Mucosa of rectum (tissue), 2 donors: ENCODE data around the gene TYW5.

Source experiments
- H3K27ac ChIP-seq, 2 donors: one replicate each; pipeline ENCODE4 v1.7.0; 2013; ENCODE audit warnings: inconsistent platforms in 2 of 2, low read depth in 2 of 2, low read length in 2 of 2
- H3K27me3 ChIP-seq, 2 donors: one replicate each; pipeline ENCODE4 v1.7.0; 2013; ENCODE audit warnings: low read length in 2 of 2; ENCODE audit not compliant: control insufficient read depth in 2 of 2, insufficient read depth in 2 of 2
- H3K36me3 ChIP-seq, 2 donors: one replicate each; pipeline ENCODE4 v1.7.0; 2013; ENCODE audit warnings: low read length in 2 of 2; ENCODE audit not compliant: control insufficient read depth in 2 of 2, insufficient read depth in 2 of 2
- H3K4me1 ChIP-seq, 2 donors: one replicate each; pipeline ENCODE4 v1.7.0; 2013; ENCODE audit warnings: low read length in 2 of 2, mild to moderate bottlenecking in 1 of 2; ENCODE audit not compliant: control insufficient read depth in 2 of 2, insufficient read depth in 2 of 2
- H3K4me3 ChIP-seq, 2 donors: one replicate each; pipeline ENCODE4 v1.7.0; 2013; ENCODE audit warnings: low read length in 2 of 2
- H3K9ac ChIP-seq, 2 donors: one replicate each; pipeline ENCODE4 v1.7.0; 2013; ENCODE audit warnings: low read length in 2 of 2, low read depth in 1 of 2, mild to moderate bottlenecking in 1 of 2
- H3K9me3 ChIP-seq, 2 donors: one replicate each; pipeline ENCODE4 v1.7.0; 2013; ENCODE audit warnings: low read length in 2 of 2; ENCODE audit not compliant: control insufficient read depth in 2 of 2
- donor health status: healthy.
- donor health status: Normal muscosa, but diverticular disease.

TYW5 gene

DNA sequence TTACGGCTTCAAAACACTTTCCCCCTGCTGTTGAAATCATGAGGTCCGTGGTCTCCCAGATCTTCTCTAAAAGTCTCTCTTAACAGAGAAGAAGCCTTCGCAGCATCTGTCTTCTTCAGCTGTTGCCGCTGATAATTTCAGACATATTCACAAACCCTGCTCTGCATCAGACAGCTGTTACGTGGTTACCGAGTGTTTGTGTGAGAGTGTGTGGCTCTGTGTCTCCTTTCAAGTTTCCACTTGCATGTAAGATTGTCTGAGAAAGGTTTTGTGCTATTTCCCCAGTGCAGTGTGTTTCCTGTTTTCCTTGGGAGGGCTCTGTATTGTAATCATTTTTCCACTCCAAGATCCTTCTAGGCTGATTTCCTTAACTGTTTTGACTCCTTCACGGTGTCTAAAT lies 32.9 kb upstream of the TYW5 start:
- Histone ChIP-seq H3K9me3 (no peaks in the 10 kb centered on the region), H3K27me3 (no peaks in the 10 kb centered on the region), H3K27ac (no peak overlapping the region), H3K9ac (no peak overlapping the region), H3K4me3 (no peak overlapping the region), H3K4me1 (no peaks in the 10 kb centered on the region), H3K36me3 (no peaks in the 10 kb centered on the region)

DNA sequence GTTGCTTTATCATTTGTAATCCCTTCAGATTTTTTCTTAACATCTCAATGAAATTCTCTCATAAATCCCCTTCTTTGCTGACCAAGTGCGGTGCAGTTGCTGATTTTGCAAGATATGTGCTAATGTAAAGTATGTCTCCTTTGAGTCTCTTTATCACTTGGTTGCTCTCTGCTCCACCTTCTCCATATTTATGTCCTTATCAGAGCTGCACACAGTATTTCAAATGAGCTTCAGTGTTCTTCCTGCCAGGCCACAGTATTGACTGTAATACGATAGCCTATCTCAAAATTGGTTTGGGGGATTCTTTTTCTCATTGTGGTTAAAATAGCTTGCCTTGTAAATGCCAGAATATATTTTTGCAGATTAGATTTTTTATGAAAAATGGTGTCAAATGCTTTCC lies 32.3 kb upstream of the TYW5 start:
- H3K27me3 ChIP-seq: no peaks in the 10 kb centered on the region
- no peaks in the 10 kb centered on the region for H3K36me3 ChIP-seq
- H3K9ac ChIP-seq: no peak overlapping the region
- H3K4me3 ChIP-seq: no peak overlapping the region
- H3K9me3 ChIP-seq: no peaks in the 10 kb centered on the region
- no peaks in the 10 kb centered on the region for H3K4me1 ChIP-seq
- no peak overlapping the region for H3K27ac ChIP-seq

DNA sequence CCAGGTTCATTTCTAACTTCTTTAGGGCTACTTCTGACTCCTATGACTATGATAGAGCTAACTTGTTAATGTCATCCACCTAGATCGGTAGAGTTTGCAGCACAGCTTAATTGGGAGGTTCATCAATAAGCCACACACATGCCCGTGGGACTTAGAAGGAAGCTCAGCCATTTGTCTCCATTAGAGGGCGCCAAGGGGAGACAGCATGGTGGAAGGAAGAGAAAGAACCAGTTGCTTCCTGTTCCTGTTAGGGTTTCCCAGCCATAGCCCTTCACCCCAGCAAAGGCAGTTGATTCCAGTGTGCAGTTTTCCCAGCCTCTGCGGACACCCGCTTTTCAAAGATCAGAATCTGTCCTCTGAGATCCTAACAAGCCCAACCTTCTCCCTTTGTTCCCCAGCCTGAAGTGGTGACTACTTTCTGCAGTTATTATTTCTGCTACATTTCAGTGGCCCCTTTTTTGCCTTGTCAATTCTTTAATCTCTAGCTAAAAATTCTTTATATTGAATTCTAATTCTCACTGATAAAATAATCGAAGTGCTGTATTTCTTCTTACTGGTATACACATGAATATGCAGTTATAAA lies 30.4 kb upstream of the TYW5 start:
- Histone ChIP-seq H3K9ac (no peak overlapping the region), H3K4me1 (no peaks in the 10 kb centered on the region), H3K36me3 (no peaks in the 10 kb centered on the region), H3K9me3 (no peaks in the 10 kb centered on the region), H3K4me3 (no peak overlapping the region), H3K27ac (no peak overlapping the region), H3K27me3 (no peaks in the 10 kb centered on the region)

DNA sequence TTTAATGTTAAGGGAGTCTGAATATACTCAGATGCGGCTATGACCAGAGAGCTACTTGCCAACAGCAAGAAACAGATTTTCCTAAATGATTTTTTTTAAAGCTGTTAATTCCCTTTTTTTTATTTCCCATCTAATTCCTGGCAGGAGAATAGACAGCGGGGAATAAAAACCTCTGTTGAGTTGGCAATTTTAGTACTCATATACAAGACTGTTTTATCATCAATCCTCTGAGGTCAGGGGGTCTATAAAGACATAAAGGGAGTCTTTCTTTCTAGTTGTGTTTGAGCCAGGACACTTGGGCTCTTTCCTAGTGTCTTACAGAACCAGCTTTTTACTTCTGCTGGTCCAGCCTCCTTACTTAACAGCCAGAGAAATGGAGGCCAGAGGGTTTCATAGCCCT lies 29.5 kb upstream of the TYW5 start:
- no peaks in the 10 kb centered on the region for H3K27me3 ChIP-seq
- no peak overlapping the region for H3K9ac ChIP-seq
- H3K4me1 ChIP-seq: peaks cover 0 to 2% of the 10 kb centered on the region in 2 donors
- H3K36me3 ChIP-seq: no peaks in the 10 kb centered on the region
- H3K4me3 ChIP-seq: no peak overlapping the region
- no peaks in the 10 kb centered on the region for H3K9me3 ChIP-seq
- no peak overlapping the region for H3K27ac ChIP-seq

DNA sequence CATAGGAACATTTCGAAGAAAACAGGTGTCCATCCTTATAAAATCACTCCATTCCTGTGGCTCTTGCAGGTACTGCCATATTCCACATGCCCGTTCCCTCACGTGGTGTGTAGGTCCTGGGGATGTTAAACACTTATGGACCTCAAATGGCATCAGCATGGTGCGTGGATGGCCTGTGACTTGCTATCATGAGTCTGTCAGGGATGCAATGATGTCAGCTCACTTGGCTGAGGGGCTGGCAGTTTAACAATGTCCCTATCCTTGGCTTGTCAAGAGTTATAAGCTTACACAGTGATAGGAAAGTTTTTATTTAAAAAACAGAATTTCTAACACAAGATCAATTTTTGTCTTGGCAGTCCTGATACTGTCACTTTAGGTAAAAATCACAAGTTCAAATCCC lies 28.9 kb upstream of the TYW5 start:
- no peak overlapping the region for H3K27ac ChIP-seq

DNA sequence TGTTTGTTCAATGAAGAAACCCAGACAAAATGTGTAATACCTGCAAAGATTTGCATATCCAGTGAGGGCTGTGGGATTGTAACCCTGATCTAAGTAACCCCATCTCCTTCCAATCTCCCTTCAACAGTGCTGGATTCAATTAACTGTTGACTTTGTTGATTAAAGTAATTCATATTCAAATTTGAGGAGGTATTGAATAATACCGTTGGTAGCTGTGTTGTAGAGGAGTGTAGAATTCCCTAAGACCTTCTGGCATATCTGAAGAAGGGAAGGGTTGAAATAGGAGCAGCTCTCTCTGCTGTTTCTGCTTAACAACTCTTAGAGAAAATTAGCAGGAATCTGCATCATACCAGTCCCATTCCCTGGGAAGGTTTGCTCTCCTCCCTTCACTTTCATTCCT lies 28.2 kb upstream of the TYW5 start:
- Histone ChIP-seq H3K9ac (no peak overlapping the region), H3K4me1 (peaks cover 0 to 7% of the 10 kb centered on the region in 2 donors), H3K27me3 (no peaks in the 10 kb centered on the region), H3K9me3 (no peaks in the 10 kb centered on the region), H3K4me3 (no peak overlapping the region), H3K36me3 (no peaks in the 10 kb centered on the region), H3K27ac (no peak overlapping the region)

More for the DNA sequence above, 28.9 kb upstream of the TYW5 start:
- Histone ChIP-seq H3K9me3 (no peaks in the 10 kb centered on the region), H3K36me3 (no peaks in the 10 kb centered on the region), H3K27me3 (no peaks in the 10 kb centered on the region), H3K4me3 (no peak overlapping the region), H3K4me1 (peaks cover 0 to 3% of the 10 kb centered on the region in 2 donors), H3K9ac (no peak overlapping the region)

DNA sequence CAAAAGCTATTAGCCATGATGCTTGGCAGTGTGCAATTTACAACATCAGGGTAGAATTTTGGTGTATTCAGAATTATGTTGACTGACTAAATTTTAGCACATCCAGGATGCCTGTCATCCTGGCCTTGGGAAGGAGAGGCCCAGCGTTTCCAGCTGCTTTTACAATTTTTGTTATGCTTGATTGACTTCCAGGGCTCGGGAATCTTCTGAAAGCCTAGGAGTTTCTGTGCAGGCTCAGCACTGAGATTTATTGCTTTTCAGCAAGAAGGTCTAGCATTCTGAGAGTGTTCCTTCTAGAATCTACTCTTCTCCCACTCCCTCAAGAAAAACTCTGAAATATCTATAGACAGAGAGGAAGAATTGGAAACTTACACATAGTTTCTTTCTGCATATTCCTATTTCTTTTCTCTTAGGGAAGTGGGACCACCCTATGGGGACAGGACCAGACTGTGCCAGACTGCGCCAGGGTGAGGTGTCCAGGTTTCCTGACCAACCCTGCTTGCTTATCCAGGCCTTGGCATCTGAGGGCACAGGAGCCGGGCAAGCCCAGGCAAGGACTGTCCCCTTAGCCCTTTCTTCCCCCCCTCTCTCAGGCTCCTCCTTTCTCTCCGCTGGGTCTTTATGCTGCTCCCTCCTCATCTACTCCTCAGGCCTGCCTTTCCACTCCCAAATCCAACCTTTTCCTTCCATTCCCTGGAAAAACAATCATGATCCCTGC lies 27.0 kb upstream of the TYW5 start:
- no peaks in the 10 kb centered on the region for H3K9me3 ChIP-seq
- H3K9ac ChIP-seq: no peak overlapping the region
- no peak overlapping the region for H3K4me3 ChIP-seq
- H3K4me1 ChIP-seq: peaks cover 2 to 16% of the 10 kb centered on the region in 2 donors
- no peak overlapping the region for H3K27ac ChIP-seq
- H3K36me3 ChIP-seq: no peaks in the 10 kb centered on the region
- no peaks in the 10 kb centered on the region for H3K27me3 ChIP-seq

DNA sequence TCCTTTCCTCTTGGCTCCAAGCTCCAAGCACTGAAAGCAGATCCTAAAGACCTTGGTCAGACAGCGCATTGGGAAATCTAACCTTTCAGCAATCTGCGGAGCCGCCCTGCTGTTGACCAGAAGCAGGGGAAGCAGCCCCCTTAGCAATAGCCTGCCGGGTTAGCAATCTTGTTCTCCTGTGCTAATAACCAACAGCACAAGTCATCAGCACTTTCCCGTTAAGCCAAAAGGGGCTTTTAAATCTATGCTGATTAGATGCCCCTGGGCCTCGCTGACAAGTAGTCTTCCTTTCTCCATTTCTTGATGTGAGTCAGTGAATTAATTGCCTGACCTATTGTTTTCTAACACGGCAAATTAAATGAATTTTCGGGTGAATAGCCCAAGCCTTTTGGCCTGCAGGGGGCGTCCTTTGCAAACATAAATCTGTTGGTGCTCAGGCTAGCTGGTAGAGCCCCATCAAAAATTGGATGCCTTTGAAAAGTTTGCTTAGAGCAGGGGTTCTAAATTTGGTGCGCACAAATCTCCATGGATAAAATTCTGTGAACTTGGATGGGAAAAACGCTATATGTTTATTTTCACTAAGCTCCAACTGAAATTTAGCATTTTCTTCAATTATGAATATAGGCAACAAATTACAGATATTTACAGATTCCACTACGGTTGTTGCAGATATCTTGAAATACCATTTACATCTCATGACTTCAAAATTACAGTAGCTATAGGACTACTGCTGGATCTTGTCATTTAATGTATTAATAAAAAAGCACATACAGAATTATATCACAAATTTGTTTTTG lies 24.7 kb upstream of the TYW5 start:
- Histone ChIP-seq H3K27me3 (no peaks in the 10 kb centered on the region), H3K4me1 (peaks cover 2 to 16% of the 10 kb centered on the region in 2 donors), H3K4me3 (peak overlapping the region in 1 of 2 donors; percentile 34), H3K27ac (no peak overlapping the region), H3K9me3 (no peaks in the 10 kb centered on the region), H3K36me3 (no peaks in the 10 kb centered on the region), H3K9ac (no peak overlapping the region)

DNA sequence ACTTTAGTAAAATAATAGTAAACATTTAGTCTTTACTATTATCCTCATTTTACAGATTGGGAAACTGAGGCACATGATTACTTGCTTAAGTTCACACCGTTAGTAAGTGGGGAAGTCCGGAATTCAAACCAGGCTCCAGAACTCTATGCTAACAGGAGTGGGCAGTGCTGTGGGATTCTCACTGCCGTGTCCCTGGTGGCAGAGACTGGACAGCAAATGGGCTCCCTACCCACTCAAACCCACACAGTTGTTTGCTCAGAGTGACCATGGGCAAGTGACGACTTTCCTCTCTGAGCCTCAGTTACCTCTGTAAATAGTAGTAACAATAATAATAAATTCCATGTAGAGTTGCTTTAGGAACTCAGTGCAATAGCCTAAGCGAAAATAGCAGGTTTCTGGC lies 24.1 kb upstream of the TYW5 start:
- Histone ChIP-seq H3K4me3 (peak overlapping the region in 1 of 2 donors; percentile 34), H3K9me3 (no peaks in the 10 kb centered on the region), H3K27ac (no peak overlapping the region), H3K9ac (no peak overlapping the region), H3K27me3 (no peaks in the 10 kb centered on the region), H3K4me1 (peaks cover 2 to 16% of the 10 kb centered on the region in 2 donors), H3K36me3 (no peaks in the 10 kb centered on the region)

DNA sequence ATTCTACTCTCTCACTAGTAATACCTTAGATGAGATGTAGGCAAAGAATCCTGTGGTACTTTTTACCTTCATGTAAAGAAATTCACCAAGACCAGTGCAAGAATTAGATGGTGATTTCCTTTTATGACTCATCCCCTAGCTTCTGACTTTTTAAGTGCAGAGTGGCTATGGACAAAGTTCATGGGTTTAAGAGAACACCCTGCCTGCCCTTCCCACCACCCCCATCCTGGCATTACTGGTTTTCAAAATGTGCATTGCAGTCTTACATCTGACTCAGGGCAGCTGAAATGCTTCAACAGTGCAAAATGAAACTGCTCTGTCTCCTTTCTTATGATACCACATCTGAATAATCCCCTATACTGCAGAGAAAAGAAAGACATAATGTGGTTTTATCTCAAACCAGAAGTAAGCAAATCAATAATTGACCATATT lies 22.7 kb upstream of the TYW5 start:
- H3K27ac ChIP-seq: no peak overlapping the region
- H3K4me1 ChIP-seq: peaks cover 2 to 16% of the 10 kb centered on the region in 2 donors
- no peaks in the 10 kb centered on the region for H3K9me3 ChIP-seq
- no peak overlapping the region for H3K9ac ChIP-seq
- H3K27me3 ChIP-seq: no peaks in the 10 kb centered on the region
- no peak overlapping the region for H3K4me3 ChIP-seq
- no peaks in the 10 kb centered on the region for H3K36me3 ChIP-seq
